MCF 10A (cell line): ENCODE measurements around the gene VCX3B. TPM values are rescaled to one million over a fixed set of nuclear protein-coding genes. Genes with fewer than 3 reads are reported as not detected.
"Not testable (repeated sequence)": the region's sequence is repeated elsewhere in the genome, so short reads cannot be mapped to it uniquely, and the experiment has no call there.

Experiments
- BruUV-seq: library from RNA; stranded (reverse); fragments of 400-500 nt; replicated peaks from 2 replicates; lab custom pipeline; 2021; lab: Mats Ljungman, UMichigan
- CTCF ChIA-PET: fragments of 300-600 bp; sonication (Branson Sonifier 250); formaldehyde crosslinking; extraction: SDS; loops from one replicate; lab custom pipeline; 2021; ENCODE audit warnings: antibody characterized with exemption, inconsistent platforms; lab: Yijun Ruan, JAX
- POLR2A ChIA-PET: fragments of 300-600, 350-650 bp; sonication (Branson Sonifier 250); formaldehyde crosslinking; extraction: SDS; loops from one replicate; lab custom pipeline; 2020; ENCODE audit warnings: antibody characterized with exemption, inconsistent platforms; lab: Yijun Ruan, JAX
- DNase-seq: peaks from one replicate; pipeline ENCODE4 v3.0.0-alpha.2; 2018; ENCODE audit not compliant: unreplicated experiment
- H3K27ac Mint-ChIP-seq: one replicate; pipeline ENCODE4 v1.8.0; 2022; ENCODE audit warnings: mild to moderate bottlenecking, low read depth, mixed read lengths; ENCODE audit not compliant: unreplicated experiment
- H3K27me3 Mint-ChIP-seq: one replicate; pipeline ENCODE4 v1.8.0; 2022; ENCODE audit warnings: mixed read lengths; ENCODE audit not compliant: insufficient read depth, unreplicated experiment
- H3K36me3 Mint-ChIP-seq: one replicate; pipeline ENCODE4 v1.8.0; 2022; ENCODE audit warnings: mild to moderate bottlenecking, moderate library complexity, mixed read lengths; ENCODE audit not compliant: insufficient read depth, unreplicated experiment
- H3K4me1 Mint-ChIP-seq: one replicate; pipeline ENCODE4 v1.8.0; 2022; ENCODE audit warnings: mixed read lengths; ENCODE audit not compliant: insufficient read depth, unreplicated experiment
- H3K4me3 Mint-ChIP-seq: one replicate; pipeline ENCODE4 v1.8.0; 2022; ENCODE audit warnings: mild to moderate bottlenecking, moderate library complexity, mixed read lengths; ENCODE audit not compliant: unreplicated experiment
- H3K9me3 Mint-ChIP-seq: one replicate; pipeline ENCODE4 v1.8.0; 2022; ENCODE audit warnings: mixed read lengths; ENCODE audit not compliant: unreplicated experiment
- intact Hi-C: fragments of 100-400 bp; cut with micrococcal nuclease; formaldehyde crosslinking; loops from 2 replicates; pipeline ENCODE4 v1.14.1; 2022
- total RNA-seq: library from RNA; stranded (reverse); gene quantifications from 2 replicates; pipeline ENCODE4 v1.2.3, GENCODE V29; 2022
- TF ChIP-seq, protein P1 (sequence below): fragments of 200-600 bp; IDR thresholded peaks from one replicate; pipeline ENCODE4 v1.8.0; 2022; ENCODE audit warnings: antibody characterized with exemption, mild to moderate bottlenecking; ENCODE audit not compliant: unreplicated experiment

The VCX3B gene
- total RNA-seq, 1 experiment from 2014 or later, result not detected

DNA sequence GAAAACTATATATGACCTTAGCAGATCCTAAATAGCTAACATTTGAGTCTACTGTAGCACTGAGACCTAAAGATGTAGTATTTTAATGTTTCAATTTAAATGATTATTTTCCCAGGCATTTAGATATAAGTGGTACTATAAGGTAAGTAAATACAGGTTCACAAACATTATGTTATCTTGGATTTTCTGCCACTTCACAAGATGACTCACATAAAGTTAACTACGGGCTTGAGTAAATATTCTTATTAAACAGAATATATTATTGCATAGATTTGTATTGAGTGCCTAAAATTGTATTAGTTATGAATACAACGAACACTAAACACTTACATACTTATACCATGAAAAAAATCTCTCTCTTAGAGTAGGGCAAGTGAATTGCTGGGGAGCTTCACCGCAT is 34.2 kb upstream of the VCX3B start:
- H3K27me3 Mint-ChIP-seq, result no peaks in the 10 kb centered on the region
- DNase-seq, result no peak
- no TSS peak for BruUV-seq
- H3K9me3 Mint-ChIP-seq, result peaks cover 21% of the 10 kb centered on the region
- CTCF ChIA-PET, result interaction anchor here (0.5 to 0.6 kb wide), 2 partner anchors 26 to 382 kb away, joined by 3 to 4 read pairs; no protein-coding TSS in a partner anchor
- intact Hi-C loops, result no loop called here
- H3K4me3 Mint-ChIP-seq, result no peak overlapping the region
- POLR2A ChIA-PET, result interaction anchor here (0.7 kb wide), 1 partner anchor 11 kb away, joined by 3 read pairs; no protein-coding TSS in a partner anchor
- H3K4me1 Mint-ChIP-seq, result peaks cover 4% of the 10 kb centered on the region
- no peaks in the 10 kb centered on the region for H3K36me3 Mint-ChIP-seq
- no peak overlapping the region for H3K27ac Mint-ChIP-seq
- TF ChIP-seq, protein P1, sequence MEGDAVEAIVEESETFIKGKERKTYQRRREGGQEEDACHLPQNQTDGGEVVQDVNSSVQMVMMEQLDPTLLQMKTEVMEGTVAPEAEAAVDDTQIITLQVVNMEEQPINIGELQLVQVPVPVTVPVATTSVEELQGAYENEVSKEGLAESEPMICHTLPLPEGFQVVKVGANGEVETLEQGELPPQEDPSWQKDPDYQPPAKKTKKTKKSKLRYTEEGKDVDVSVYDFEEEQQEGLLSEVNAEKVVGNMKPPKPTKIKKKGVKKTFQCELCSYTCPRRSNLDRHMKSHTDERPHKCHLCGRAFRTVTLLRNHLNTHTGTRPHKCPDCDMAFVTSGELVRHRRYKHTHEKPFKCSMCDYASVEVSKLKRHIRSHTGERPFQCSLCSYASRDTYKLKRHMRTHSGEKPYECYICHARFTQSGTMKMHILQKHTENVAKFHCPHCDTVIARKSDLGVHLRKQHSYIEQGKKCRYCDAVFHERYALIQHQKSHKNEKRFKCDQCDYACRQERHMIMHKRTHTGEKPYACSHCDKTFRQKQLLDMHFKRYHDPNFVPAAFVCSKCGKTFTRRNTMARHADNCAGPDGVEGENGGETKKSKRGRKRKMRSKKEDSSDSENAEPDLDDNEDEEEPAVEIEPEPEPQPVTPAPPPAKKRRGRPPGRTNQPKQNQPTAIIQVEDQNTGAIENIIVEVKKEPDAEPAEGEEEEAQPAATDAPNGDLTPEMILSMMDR, result no peak

DNA sequence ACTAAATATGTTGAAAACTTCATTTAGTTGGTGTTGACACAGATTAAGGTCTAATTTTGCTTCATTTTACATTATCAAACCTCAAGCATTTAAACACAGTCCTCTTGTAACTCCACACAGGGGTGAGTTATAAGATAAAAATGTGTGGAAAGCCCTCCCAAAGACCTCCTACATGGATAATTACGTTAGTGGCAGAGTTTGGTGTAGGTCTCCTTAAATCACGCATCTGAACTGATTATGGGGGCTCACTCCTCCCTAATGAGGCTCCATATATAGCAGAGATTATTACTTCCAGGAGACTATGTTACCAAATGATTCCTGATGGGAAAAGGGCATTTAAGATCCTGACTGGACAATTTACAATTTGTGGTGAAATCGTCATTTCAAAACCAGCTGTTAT is 32.2 kb upstream of the VCX3B start:
- Mint-ChIP-seq H3K4me1 (no peaks in the 10 kb centered on the region), H3K9me3 (peaks cover 21% of the 10 kb centered on the region), H3K27ac (no peak overlapping the region), H3K4me3 (no peak overlapping the region), H3K27me3 (no peaks in the 10 kb centered on the region), H3K36me3 (no peaks in the 10 kb centered on the region)
- POLR2A ChIA-PET, result interaction anchor here (1.3 kb wide), 1 partner anchor 28 kb away, joined by 6 read pairs; no protein-coding TSS in a partner anchor
- no peak for DNase-seq
- CTCF ChIA-PET, result interaction anchor here (0.7 kb wide), 1 partner anchor 441 kb away, joined by 4 read pairs; no protein-coding TSS in a partner anchor
- TF ChIP-seq, protein P1, result no peak
- intact Hi-C loops, result no loop called here
- BruUV-seq, result no TSS peak

DNA sequence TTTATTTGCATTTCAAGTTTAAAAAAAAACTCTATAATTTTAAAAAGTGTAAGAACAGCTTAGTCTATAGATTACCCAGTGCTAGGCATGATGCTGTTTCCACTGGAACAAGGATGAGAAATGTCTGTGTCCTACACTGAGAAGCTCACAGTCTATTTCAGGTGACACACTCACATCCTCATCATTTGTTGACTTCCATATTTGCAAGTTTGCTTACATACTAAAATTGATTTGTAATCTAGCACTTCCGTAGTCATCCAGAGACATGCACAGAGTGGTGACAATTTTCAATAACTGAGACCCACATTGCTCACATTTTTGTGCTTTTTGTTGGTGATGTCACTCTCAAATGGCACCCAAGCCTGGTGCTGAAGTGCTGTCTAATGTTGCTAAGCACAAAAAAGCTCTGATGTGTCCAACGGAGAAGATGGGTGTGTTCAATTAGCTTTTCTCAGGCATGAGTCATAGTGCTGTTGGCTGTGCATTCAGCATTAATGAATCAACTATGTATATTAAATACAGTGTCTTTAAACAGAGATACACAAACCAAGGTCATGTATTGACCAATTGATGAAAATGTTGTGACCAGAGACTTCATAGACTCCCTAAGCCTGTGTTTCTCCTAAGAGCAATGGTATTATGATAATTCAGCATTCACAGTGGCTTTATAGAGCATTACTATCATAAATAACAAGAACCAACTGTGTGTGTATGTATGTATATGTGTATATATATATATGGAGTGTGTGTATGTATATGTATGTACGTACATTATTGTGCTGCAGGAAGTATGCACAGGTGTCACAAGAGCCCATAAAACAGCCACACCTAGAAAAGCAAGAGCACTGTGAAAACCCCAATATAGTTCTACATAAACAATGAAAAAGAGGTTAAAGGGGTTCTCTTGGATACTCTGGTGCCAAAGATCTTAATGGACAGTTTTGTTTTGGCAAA is 31.2 kb upstream of the VCX3B start:
- intact Hi-C loops, result no loop called here
- ChIA-PET CTCF (interaction anchor here (0.7 kb wide), 1 partner anchor 442 kb away, joined by 4 read pairs; no protein-coding TSS in a partner anchor), POLR2A (interaction anchor here (0.9 to 1.3 kb wide), 2 partner anchors 8 to 29 kb away, joined by 4 to 6 read pairs; no protein-coding TSS in a partner anchor)
- H3K36me3 Mint-ChIP-seq, result no peaks in the 10 kb centered on the region
- no peak overlapping the region for H3K4me3 Mint-ChIP-seq
- no peaks in the 10 kb centered on the region for H3K27me3 Mint-ChIP-seq
- H3K4me1 Mint-ChIP-seq, result no peaks in the 10 kb centered on the region
- DNase-seq, result peak; percentile 40
- BruUV-seq, result no TSS peak
- TF ChIP-seq, protein P1, result no peak
- peaks cover 14% of the 10 kb centered on the region for H3K9me3 Mint-ChIP-seq
- H3K27ac Mint-ChIP-seq, result no peak overlapping the region

DNA sequence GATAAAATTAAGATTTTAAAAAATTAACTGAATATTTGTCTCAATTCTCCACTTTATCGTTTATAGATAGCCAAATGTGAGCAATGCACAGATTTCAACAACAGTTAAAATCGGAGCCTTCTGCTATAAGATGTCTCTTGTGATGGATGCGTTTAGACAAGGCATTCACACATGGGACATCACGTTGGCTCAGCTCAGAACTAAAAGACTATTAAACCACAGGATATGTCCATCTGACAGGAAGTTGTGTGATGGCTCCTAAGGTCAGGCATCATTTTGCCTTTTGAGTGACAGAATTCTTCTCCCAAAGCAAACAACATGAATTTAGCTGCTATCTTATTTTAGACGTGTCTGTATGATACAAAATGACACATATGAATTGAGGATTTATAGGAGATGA is 17.3 kb upstream of the VCX3B start:
- CTCF ChIA-PET, result no interaction called here
- no peaks in the 10 kb centered on the region for H3K27me3 Mint-ChIP-seq
- H3K27ac Mint-ChIP-seq, result no peak overlapping the region

DNA sequence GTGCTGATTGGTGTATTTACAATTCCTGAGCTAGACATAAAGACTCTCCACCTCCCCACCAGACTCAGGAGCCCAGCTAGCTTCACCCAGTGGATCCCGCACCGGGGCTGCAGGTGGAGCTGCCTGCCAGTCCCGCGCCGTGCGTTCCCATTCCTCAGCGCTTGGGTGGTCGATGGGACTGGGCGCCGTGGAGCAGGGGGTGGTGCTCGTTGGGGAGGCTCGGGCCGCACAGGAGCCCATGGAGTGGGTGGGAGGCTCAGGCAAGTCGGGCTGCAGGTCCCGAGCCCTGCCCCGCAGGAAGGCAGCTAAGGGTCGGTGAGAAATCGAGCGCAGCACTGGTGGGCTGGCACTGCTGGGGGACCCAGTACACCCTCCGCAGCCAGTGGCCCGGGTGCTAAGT is 12.3 kb upstream of the VCX3B start:
- H3K27me3 Mint-ChIP-seq, DNase-seq, CTCF ChIA-PET, POLR2A ChIA-PET, intact Hi-C loops, H3K4me1 Mint-ChIP-seq, BruUV-seq, H3K27ac Mint-ChIP-seq, H3K4me3 Mint-ChIP-seq, H3K36me3 Mint-ChIP-seq: not testable (repeated sequence)
- H3K9me3 Mint-ChIP-seq, result peaks cover 11% of the 10 kb centered on the region

More for the DNA sequence above, 17.3 kb upstream of the VCX3B start:
- TF ChIP-seq, protein P1, result no peak
- H3K36me3 Mint-ChIP-seq, result no peaks in the 10 kb centered on the region
- peaks cover 11% of the 10 kb centered on the region for H3K9me3 Mint-ChIP-seq
- no TSS peak for BruUV-seq
- no peak for DNase-seq
- H3K4me3 Mint-ChIP-seq, result no peak overlapping the region
- intact Hi-C loops, result no loop called here
- POLR2A ChIA-PET, result no interaction called here
- no peaks in the 10 kb centered on the region for H3K4me1 Mint-ChIP-seq
